Activated T-cell treated with anti-CD3 and anti-CD28 coated beads, Interleukin-2, amount 50 U/mL, for 24 hours (primary cell): ENCODE results near the gene SIGLEC9.
A peak's percentile ranks its signal among the peaks of the same experiment; 100 is the strongest.

Source experiments
- DNase-seq: peaks from one replicate; pipeline ENCODE4 v3.0.0-alpha.2; 2020
- H3K27ac Mint-ChIP-seq: 2 replicates; pipeline ENCODE4 v1.8.0; 2020; ENCODE audit warnings: mild to moderate bottlenecking, mixed read lengths
- H3K27me3 Mint-ChIP-seq: 2 replicates; pipeline ENCODE4 v1.8.0; 2020; ENCODE audit warnings: mixed read lengths
- H3K36me3 Mint-ChIP-seq: 2 replicates; pipeline ENCODE4 v1.8.0; 2020; ENCODE audit warnings: low read depth, mixed read lengths
- H3K4me1 Mint-ChIP-seq: 2 replicates; pipeline ENCODE4 v1.8.0; 2020; ENCODE audit warnings: low read depth, mixed read lengths
- H3K4me3 Mint-ChIP-seq: 2 replicates; pipeline ENCODE4 v1.8.0; 2020; ENCODE audit warnings: mild to moderate bottlenecking, moderate library complexity, mixed read lengths
- H3K9me3 Mint-ChIP-seq: 2 replicates; pipeline ENCODE4 v1.8.0; 2020; ENCODE audit warnings: mixed read lengths

Gene SIGLEC9

GRCh38 chr19:51107406-51108065, 17.2 kb upstream of the SIGLEC9 start:
- Mint-ChIP-seq H3K36me3 (peaks cover 51% of the 10 kb centered on the region), H3K4me3 (peak overlapping the region; percentile 97), H3K4me1 (peaks cover 50% of the 10 kb centered on the region), H3K27ac (peak overlapping the region; percentile 95), H3K27me3 (no peaks in the 10 kb centered on the region), H3K9me3 (no peaks in the 10 kb centered on the region)
- no peak for DNase-seq

- Mint-ChIP-seq H3K27me3 (no peaks in the 10 kb centered on the region), H3K36me3 (peaks cover 44% of the 10 kb centered on the region), H3K9me3 (no peaks in the 10 kb centered on the region), H3K27ac (peak within 1 kb of the TSS; percentile 95), H3K4me1 (peaks cover 44% of the 10 kb centered on the region), H3K4me3 (peak within 1 kb of the TSS; percentile 97)
- peak; percentile 97 for DNase-seq
These were observed 16.5 kb upstream of the SIGLEC9 start, which contains the start of gene CTU1 for GRCh38 chr19:51108066-51108804. Gene CTU1, minus strand, starts transcription at chr19:51108409. Its CDS starts 3,840 bp downstream, at chr19:51104569.

GRCh38 chr19:51108805-51109146, 15.9 kb upstream of the SIGLEC9 start:
- Mint-ChIP-seq H3K27me3 (no peaks in the 10 kb centered on the region), H3K4me1 (peaks cover 41% of the 10 kb centered on the region), H3K4me3 (peak overlapping the region; percentile 97), H3K9me3 (no peaks in the 10 kb centered on the region), H3K27ac (peak overlapping the region; percentile 95), H3K36me3 (peaks cover 38% of the 10 kb centered on the region)
- no peak for DNase-seq

GRCh38 chr19:51110666-51110971, 14.1 kb upstream of the SIGLEC9 start:
- Mint-ChIP-seq H3K36me3 (peaks cover 24% of the 10 kb centered on the region), H3K4me1 (peaks cover 30% of the 10 kb centered on the region), H3K27ac (no peak overlapping the region), H3K27me3 (no peaks in the 10 kb centered on the region), H3K9me3 (no peaks in the 10 kb centered on the region), H3K4me3 (no peak overlapping the region)
- no peak for DNase-seq

GRCh38 chr19:51111606-51112005, 13.1 kb upstream of the SIGLEC9 start:
- H3K36me3 Mint-ChIP-seq, result peaks cover 17% of the 10 kb centered on the region
- H3K4me1 Mint-ChIP-seq, result peaks cover 28% of the 10 kb centered on the region
- H3K27me3 Mint-ChIP-seq, result no peaks in the 10 kb centered on the region
- H3K27ac Mint-ChIP-seq, result no peak overlapping the region
- no peak for DNase-seq
- no peaks in the 10 kb centered on the region for H3K9me3 Mint-ChIP-seq
- H3K4me3 Mint-ChIP-seq, result no peak overlapping the region

- Mint-ChIP-seq H3K36me3 (no peaks in the 10 kb centered on the region), H3K4me1 (peaks cover 24% of the 10 kb centered on the region), H3K9me3 (no peaks in the 10 kb centered on the region), H3K4me3 (peak overlapping the region; percentile 28), H3K27ac (peak overlapping the region; percentile 93), H3K27me3 (no peaks in the 10 kb centered on the region)
- DNase-seq, result peak; percentile 57
These were observed 10.5 kb upstream of the SIGLEC9 start for GRCh38 chr19:51114087-51114729.

- DNase-seq, result no peak
- peaks cover under 1% of the 10 kb centered on the region for H3K9me3 Mint-ChIP-seq
- no peaks in the 10 kb centered on the region for H3K36me3 Mint-ChIP-seq
- H3K4me3 Mint-ChIP-seq, result no peak overlapping the region
- H3K4me1 Mint-ChIP-seq, result peaks cover 33% of the 10 kb centered on the region
- peak overlapping the region; percentile 22 for H3K27ac Mint-ChIP-seq
- no peaks in the 10 kb centered on the region for H3K27me3 Mint-ChIP-seq
These were observed 7.9 kb upstream of the SIGLEC9 start for GRCh38 chr19:51116736-51117286.

- DNase-seq, result no peak
- H3K27ac Mint-ChIP-seq, result no peak overlapping the region
- H3K36me3 Mint-ChIP-seq, result no peaks in the 10 kb centered on the region
- no peaks in the 10 kb centered on the region for H3K27me3 Mint-ChIP-seq
- H3K4me1 Mint-ChIP-seq, result peaks cover 56% of the 10 kb centered on the region
- peaks cover 4% of the 10 kb centered on the region for H3K9me3 Mint-ChIP-seq
- H3K4me3 Mint-ChIP-seq, result no peak overlapping the region
These were observed 5.6 kb upstream of the SIGLEC9 start for GRCh38 chr19:51119101-51119500.

- Mint-ChIP-seq H3K4me1 (peaks cover 61% of the 10 kb centered on the region), H3K27me3 (no peaks in the 10 kb centered on the region), H3K27ac (no peak overlapping the region)
These were observed 5.1 kb upstream of the SIGLEC9 start for GRCh38 chr19:51119611-51120010.

GRCh38 chr19:51120160-51120559, 4.5 kb upstream of the SIGLEC9 start:
- Mint-ChIP-seq H3K9me3 (peaks cover 4% of the 10 kb centered on the region), H3K4me3 (no peak overlapping the region), H3K36me3 (no peaks in the 10 kb centered on the region), H3K27ac (no peak overlapping the region), H3K27me3 (no peaks in the 10 kb centered on the region), H3K4me1 (peaks cover 67% of the 10 kb centered on the region)
- no peak for DNase-seq

More at GRCh38 chr19:51119611-51120010, 5.1 kb upstream of the SIGLEC9 start:
- peaks cover 4% of the 10 kb centered on the region for H3K9me3 Mint-ChIP-seq
- no peak for DNase-seq
- no peaks in the 10 kb centered on the region for H3K36me3 Mint-ChIP-seq
- no peak overlapping the region for H3K4me3 Mint-ChIP-seq

GRCh38 chr19:51121257-51121656, 3.4 kb upstream of the SIGLEC9 start:
- H3K4me1 Mint-ChIP-seq, result peaks cover 72% of the 10 kb centered on the region
- DNase-seq, result no peak
- H3K27me3 Mint-ChIP-seq, result no peaks in the 10 kb centered on the region
- no peak overlapping the region for H3K4me3 Mint-ChIP-seq
- no peaks in the 10 kb centered on the region for H3K36me3 Mint-ChIP-seq
- peaks cover 4% of the 10 kb centered on the region for H3K9me3 Mint-ChIP-seq
- H3K27ac Mint-ChIP-seq, result no peak overlapping the region

GRCh38 chr19:51122112-51122981, 2.4 kb upstream of the SIGLEC9 start:
- H3K4me1 Mint-ChIP-seq, result peaks cover 72% of the 10 kb centered on the region
- no peaks in the 10 kb centered on the region for H3K36me3 Mint-ChIP-seq
- no peaks in the 10 kb centered on the region for H3K27me3 Mint-ChIP-seq
- H3K27ac Mint-ChIP-seq, result peak overlapping the region; percentile 37
- H3K9me3 Mint-ChIP-seq, result peaks cover 4% of the 10 kb centered on the region
- H3K4me3 Mint-ChIP-seq, result no peak overlapping the region
- DNase-seq, result no peak

GRCh38 chr19:51123381-51123800, 1.3 kb upstream of the SIGLEC9 start:
- peak overlapping the region; percentile 44 for H3K4me3 Mint-ChIP-seq
- peak; percentile 51 for DNase-seq
- H3K36me3 Mint-ChIP-seq, result no peaks in the 10 kb centered on the region
- peak overlapping the region; percentile 68 for H3K27ac Mint-ChIP-seq
- no peaks in the 10 kb centered on the region for H3K27me3 Mint-ChIP-seq
- peaks cover 80% of the 10 kb centered on the region for H3K4me1 Mint-ChIP-seq
- peaks cover 4% of the 10 kb centered on the region for H3K9me3 Mint-ChIP-seq

- H3K27ac Mint-ChIP-seq, result peak overlapping the region; percentile 68
- DNase-seq, result peak; percentile 40
- H3K4me1 Mint-ChIP-seq, result peaks cover 84% of the 10 kb centered on the region
- H3K4me3 Mint-ChIP-seq, result peak overlapping the region; percentile 44
- H3K27me3 Mint-ChIP-seq, result no peaks in the 10 kb centered on the region
- H3K9me3 Mint-ChIP-seq, result peaks cover 4% of the 10 kb centered on the region
- H3K36me3 Mint-ChIP-seq, result no peaks in the 10 kb centered on the region
These were observed 904 bp upstream of the SIGLEC9 start for GRCh38 chr19:51123802-51124201.
